ENCODE data around the gene KIF25. TPM values are rescaled to one million over a fixed set of nuclear protein-coding genes. Genes with fewer than 3 reads are reported as not detected.
A peak's percentile ranks its signal among the peaks of the same experiment; 100 is the strongest.

Gene KIF25
- total RNA-seq, 2 donors from 2014 or later: 0.21 TPM; not detected in 1

- H3K27me3 ChIP-seq: no peaks in the 10 kb centered on the region
- intact Hi-C loops (cut with DNase I): no loop called here
- H3K27ac ChIP-seq: no peak overlapping the region
- no peak for TF ChIP-seq CTCF (IDR thresholded peaks at IDR 0.05)
- no peaks in the 10 kb centered on the region for H3K36me3 ChIP-seq
- no peak overlapping the region for H3K9ac ChIP-seq (ENCODE audit: low read depth in 2 of 2, low read length in 2 of 2)
- no peak for DNase-seq
- H3K4me1 ChIP-seq: no peaks in the 10 kb centered on the region
- no peak overlapping the region for H3K4me3 ChIP-seq
- H3K9me3 ChIP-seq: no peaks in the 10 kb centered on the region
These were observed 33.4 kb downstream of the KIF25 start for GRCh38 chr6:168030908-168031307.

- Histone ChIP-seq H3K4me1 (peaks cover 3% of the 10 kb centered on the region), H3K4me3 (no peak overlapping the region), H3K9ac (ENCODE audit: low read depth in 2 of 2, low read length in 2 of 2) (no peak overlapping the region), H3K27me3 (no peaks in the 10 kb centered on the region), H3K27ac (peak overlapping the region; percentile 11), H3K36me3 (no peaks in the 10 kb centered on the region), H3K9me3 (no peaks in the 10 kb centered on the region)
- intact Hi-C loops (cut with DNase I): no loop called here
- DNase-seq: peak; percentile 18
- no peak for TF ChIP-seq CTCF (IDR thresholded peaks at IDR 0.05)
These were observed 34.0 kb downstream of the KIF25 start for GRCh38 chr6:168031411-168031971.

DNA sequence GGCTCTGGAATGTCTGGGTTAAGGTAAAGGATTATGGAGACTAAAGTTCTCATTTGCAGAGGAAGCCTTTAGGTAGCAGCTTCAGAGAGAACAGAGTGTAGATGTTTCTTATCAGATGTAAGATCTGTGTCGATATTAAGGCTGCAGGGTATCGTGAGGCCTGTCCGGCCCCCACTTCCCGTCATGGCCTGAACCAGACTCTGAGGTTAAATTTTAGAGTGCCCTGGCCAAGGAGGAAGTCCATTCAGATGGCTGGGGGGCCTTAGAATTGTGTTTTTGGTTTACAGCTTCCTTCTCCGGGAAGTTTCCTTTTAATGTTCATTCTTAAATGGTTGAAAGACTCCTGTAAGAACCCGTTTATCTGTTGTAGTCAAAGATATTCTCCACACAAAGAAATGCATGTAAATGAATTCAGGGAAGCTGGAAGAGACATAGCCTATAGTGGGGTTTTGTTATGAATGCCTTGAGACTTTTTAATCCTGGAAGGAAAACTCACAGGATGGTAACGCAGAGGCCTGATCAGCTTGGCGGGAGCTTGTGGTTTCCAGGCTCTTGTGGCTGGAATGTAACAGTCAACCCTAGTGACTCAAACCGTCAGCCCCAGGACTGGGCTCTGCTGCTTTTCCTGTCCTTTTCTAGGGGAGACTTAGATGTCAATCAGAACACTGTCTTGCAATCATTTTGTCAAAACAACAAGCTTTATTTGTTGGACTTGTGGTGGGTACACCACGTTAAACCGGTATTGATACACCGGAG is 34.7 kb downstream of the KIF25 start:
- H3K27ac ChIP-seq: peak overlapping the region; percentile 11
- H3K36me3 ChIP-seq: no peaks in the 10 kb centered on the region
- intact Hi-C loops (cut with DNase I): no loop called here
- TF ChIP-seq CTCF (IDR thresholded peaks at IDR 0.05): no peak
- peak; percentile 18 for DNase-seq
- H3K9ac ChIP-seq (ENCODE audit: low read depth in 2 of 2, low read length in 2 of 2): no peak overlapping the region
- H3K27me3 ChIP-seq: no peaks in the 10 kb centered on the region
- no peaks in the 10 kb centered on the region for H3K9me3 ChIP-seq
- H3K4me3 ChIP-seq: no peak overlapping the region
- peaks cover 6% of the 10 kb centered on the region for H3K4me1 ChIP-seq

DNA sequence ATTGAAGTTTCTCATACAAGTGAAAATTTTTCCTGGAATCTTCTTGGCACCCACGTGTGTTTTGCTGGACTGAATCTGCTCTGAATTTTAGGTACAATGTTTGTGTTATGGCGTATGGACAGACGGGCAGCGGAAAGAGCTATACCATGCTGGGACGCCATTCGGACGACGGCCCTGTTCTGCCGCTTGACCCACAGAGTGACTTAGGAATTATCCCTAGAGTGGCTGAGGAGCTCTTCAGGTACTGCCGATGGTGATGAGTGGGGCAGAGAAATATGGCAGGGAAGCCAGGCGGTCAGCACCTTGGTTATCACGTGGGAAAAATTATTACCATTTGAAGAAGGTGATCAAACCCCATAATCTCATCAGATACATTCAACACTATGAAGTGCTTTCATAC is 36.3 kb downstream of the KIF25 start:
- no peaks in the 10 kb centered on the region for H3K9me3 ChIP-seq
- H3K9ac ChIP-seq (ENCODE audit: low read depth in 2 of 2, low read length in 2 of 2): no peak overlapping the region
- H3K36me3 ChIP-seq: no peaks in the 10 kb centered on the region
- no peaks in the 10 kb centered on the region for H3K27me3 ChIP-seq
- TF ChIP-seq CTCF (IDR thresholded peaks at IDR 0.05): no peak
- no peak overlapping the region for H3K27ac ChIP-seq
- intact Hi-C loops (cut with DNase I): no loop called here
- H3K4me1 ChIP-seq: peaks cover 6% of the 10 kb centered on the region
- no peak for DNase-seq
- H3K4me3 ChIP-seq: no peak overlapping the region

DNA sequence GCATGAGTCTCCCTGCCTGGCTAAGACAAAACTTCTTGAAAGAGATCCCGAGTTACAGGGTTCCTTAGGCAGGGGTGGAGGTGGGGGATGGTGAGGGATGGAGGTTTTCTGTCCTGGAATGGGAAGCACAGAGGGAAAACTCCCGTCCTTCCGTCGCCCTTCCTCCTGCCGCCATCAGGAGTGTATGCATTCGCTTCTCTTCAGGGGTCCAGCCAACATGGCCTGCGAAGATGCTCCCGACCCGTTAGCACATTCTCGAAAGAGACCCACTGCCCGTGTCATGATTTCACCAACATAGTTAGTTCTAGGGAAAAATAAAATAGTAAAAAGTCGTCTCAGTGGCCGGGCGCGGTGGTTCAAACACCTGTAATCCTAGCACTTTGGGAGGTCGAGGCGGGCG is 37.1 kb downstream of the KIF25 start:
- no peaks in the 10 kb centered on the region for H3K9me3 ChIP-seq
- H3K27me3 ChIP-seq: no peaks in the 10 kb centered on the region
- intact Hi-C loops (cut with DNase I): no loop called here
- no peak overlapping the region for H3K27ac ChIP-seq
- DNase-seq: no peak
- no peak overlapping the region for H3K4me3 ChIP-seq
- H3K4me1 ChIP-seq: peaks cover 6% of the 10 kb centered on the region
- no peak for TF ChIP-seq CTCF (IDR thresholded peaks at IDR 0.05)
- H3K9ac ChIP-seq (ENCODE audit: low read depth in 2 of 2, low read length in 2 of 2): no peak overlapping the region
- H3K36me3 ChIP-seq: no peaks in the 10 kb centered on the region

Data from colonic mucosa (tissue), 4 donors.